Measurements from ENCODE around the gene HOMER1. TPM values are rescaled to one million over a fixed set of nuclear protein-coding genes. Genes with fewer than 3 reads are reported as not detected.

Gene HOMER1
- total RNA-seq, 4 donors from 2014 or later = 23.5 to 51.0 (median 33.0) TPM

GRCh38 chr5:79464695-79465332 lies 49.1 kb downstream of the HOMER1 start:
- Histone ChIP-seq H3K4me1 (peaks cover 3 to 17% of the 10 kb centered on the region in 2 donors), H3K4me3 (no peak overlapping the region), H3K27ac (no peak overlapping the region), H3K36me3 (no peaks in the 10 kb centered on the region), H3K27me3 (no peaks in the 10 kb centered on the region), H3K9me3 (no peaks in the 10 kb centered on the region)
- DNase-seq (no peak), ATAC-seq (peak in 1 of 2 donors; percentile 60)
- intact Hi-C loops (cut with DNase I; ENCODE audit: low total_unique reads) (loop anchor here (1.0 to 5.0 kb wide), 3 partner anchors 228 to 438 kb away; partner anchors contain the start of gene JMY), in situ Hi-C loops (cut with MboI; ENCODE audit: low sequenced_read_pairs in 4 of 4) (loop anchor here (10.0 to 25.0 kb wide), 4 partner anchors 228 to 453 kb away; partner anchors contain the start of gene JMY (in 1 of the 4))
- TF ChIP-seq CTCF (IDR thresholded peaks at IDR 0.05 in 4 of 5, conservative IDR thresholded peaks at IDR 0.05 in 1 of 5) = peak in 4 of 5 experiments; percentile 18 to 60 (median 48)
- no peak for TF ChIP-seq POLR2A (IDR thresholded peaks at IDR 0.05)

GRCh38 chr5:79464278-79464677 lies 49.7 kb downstream of the HOMER1 start:
- TF ChIP-seq POLR2A (IDR thresholded peaks at IDR 0.05) (no peak), CTCF (IDR thresholded peaks at IDR 0.05 in 4 of 5, conservative IDR thresholded peaks at IDR 0.05 in 1 of 5) (no peak)
- H3K36me3 ChIP-seq = no peaks in the 10 kb centered on the region
- H3K27ac ChIP-seq = no peak overlapping the region
- in situ Hi-C loops (cut with MboI; ENCODE audit: low sequenced_read_pairs in 4 of 4) (loop anchor here (10.0 to 25.0 kb wide), 4 partner anchors 227 to 452 kb away; partner anchors contain the start of gene JMY (in 1 of the 4)), intact Hi-C loops (cut with DNase I; ENCODE audit: low total_unique reads) (loop anchor here (1.0 to 5.0 kb wide), 3 partner anchors 227 to 437 kb away; partner anchors contain the start of gene JMY)
- peaks cover 3 to 17% of the 10 kb centered on the region in 2 donors for H3K4me1 ChIP-seq
- H3K27me3 ChIP-seq = no peaks in the 10 kb centered on the region
- H3K4me3 ChIP-seq = no peak overlapping the region
- H3K9me3 ChIP-seq = no peaks in the 10 kb centered on the region
- ATAC-seq = no peak
- DNase-seq = no peak

GRCh38 chr5:79459626-79460025 lies 54.3 kb downstream of the HOMER1 start:
- ATAC-seq (no peak), DNase-seq (no peak)
- no peaks in the 10 kb centered on the region for H3K27me3 ChIP-seq
- no peaks in the 10 kb centered on the region for H3K9me3 ChIP-seq
- no peak overlapping the region for H3K27ac ChIP-seq
- H3K4me3 ChIP-seq = no peak overlapping the region
- intact Hi-C loops (cut with DNase I; ENCODE audit: low total_unique reads) (loop anchor here (5.0 kb wide), 2 partner anchors 222 to 432 kb away; partner anchors contain the start of gene JMY), in situ Hi-C loops (cut with MboI; ENCODE audit: low sequenced_read_pairs in 4 of 4) (loop anchor here (10.0 to 25.0 kb wide), 4 partner anchors 222 to 447 kb away; partner anchors contain the start of gene JMY (in 1 of the 4))
- no peaks in the 10 kb centered on the region for H3K36me3 ChIP-seq
- H3K4me1 ChIP-seq = peaks cover 3 to 8% of the 10 kb centered on the region in 2 donors
- no peak for TF ChIP-seq POLR2A (IDR thresholded peaks at IDR 0.05)
- TF ChIP-seq CTCF (IDR thresholded peaks at IDR 0.05 in 4 of 5, conservative IDR thresholded peaks at IDR 0.05 in 1 of 5) = no peak

GRCh38 chr5:79456890-79457583 lies 56.9 kb downstream of the HOMER1 start:
- no peaks in the 10 kb centered on the region for H3K4me1 ChIP-seq
- in situ Hi-C loops (cut with MboI; ENCODE audit: low sequenced_read_pairs in 4 of 4) (loop anchor here (25.0 kb wide), 3 partner anchors 220 to 445 kb away; partner anchors contain the start of gene JMY (in 1 of the 4)), intact Hi-C loops (cut with DNase I; ENCODE audit: low total_unique reads) (no loop called here)
- ATAC-seq = no peak
- no peak for TF ChIP-seq CTCF (IDR thresholded peaks at IDR 0.05 in 4 of 5, conservative IDR thresholded peaks at IDR 0.05 in 1 of 5)
- no peak for TF ChIP-seq POLR2A (IDR thresholded peaks at IDR 0.05)
- no peaks in the 10 kb centered on the region for H3K36me3 ChIP-seq
- H3K4me3 ChIP-seq = no peak overlapping the region
- H3K9me3 ChIP-seq = no peaks in the 10 kb centered on the region
- no peak for DNase-seq
- no peaks in the 10 kb centered on the region for H3K27me3 ChIP-seq
- H3K27ac ChIP-seq = no peak overlapping the region

All from gastrocnemius medialis (tissue), 4 donors.